NCI-H526 (cell line): ENCODE data around the gene CRELD2.
A peak's percentile ranks its signal among the peaks of the same experiment; 100 is the strongest.

ENCODE experiments used
- DNase-seq, 2 experiments: peaks; one replicate each; lab custom pipeline; 2025; lab: John Stamatoyannopoulos, UW

Gene CRELD2

GRCh38 chr22:49967706-49968208, 49.3 kb downstream of the CRELD2 start:
- DNase-seq, result no peak

- no peak for DNase-seq
These were observed 49.9 kb downstream of the CRELD2 start for GRCh38 chr22:49968313-49968830.

DNA sequence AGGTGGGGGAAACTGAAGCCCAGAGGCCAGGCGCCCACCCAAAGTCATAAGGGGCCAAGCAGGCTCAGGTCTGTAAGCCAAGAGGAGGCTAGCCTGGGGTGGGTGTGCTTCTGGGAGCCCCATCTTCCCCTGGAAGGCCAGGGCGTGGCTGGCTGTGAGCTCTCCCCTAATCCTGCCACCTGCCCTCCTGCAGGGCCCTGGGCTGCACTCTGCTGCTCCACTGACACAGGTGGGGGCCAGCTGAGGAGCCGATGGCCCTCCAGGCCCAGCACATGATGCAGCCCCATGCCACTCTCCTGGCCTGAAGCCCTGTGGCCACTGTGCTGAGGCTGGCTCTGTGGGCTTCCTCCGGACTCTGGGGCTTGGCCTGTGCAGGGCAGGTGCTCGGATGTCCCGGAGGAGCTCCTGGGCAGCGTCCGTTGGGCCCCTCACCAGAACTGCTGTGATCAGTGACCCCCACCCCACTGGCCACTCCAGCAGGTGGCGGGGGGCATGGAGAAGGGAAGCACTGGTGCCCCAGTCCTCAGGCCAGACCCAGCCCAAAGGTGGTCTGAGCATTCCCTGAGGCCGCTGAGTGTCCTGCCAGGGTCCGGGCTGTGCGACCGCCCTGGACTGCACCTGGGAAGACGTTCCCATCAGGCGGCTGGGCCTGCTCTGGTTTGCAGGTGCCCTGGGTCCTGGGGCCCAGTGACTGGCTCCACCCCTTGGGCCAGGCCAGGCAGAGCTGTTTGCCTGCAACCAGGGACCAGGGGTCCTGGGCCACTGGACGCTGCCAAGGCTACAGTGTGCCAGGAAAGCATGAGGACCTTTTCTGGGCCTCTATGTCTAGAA, 50.6 kb downstream of the CRELD2 start:
- DNase-seq, result no peak

DNA sequence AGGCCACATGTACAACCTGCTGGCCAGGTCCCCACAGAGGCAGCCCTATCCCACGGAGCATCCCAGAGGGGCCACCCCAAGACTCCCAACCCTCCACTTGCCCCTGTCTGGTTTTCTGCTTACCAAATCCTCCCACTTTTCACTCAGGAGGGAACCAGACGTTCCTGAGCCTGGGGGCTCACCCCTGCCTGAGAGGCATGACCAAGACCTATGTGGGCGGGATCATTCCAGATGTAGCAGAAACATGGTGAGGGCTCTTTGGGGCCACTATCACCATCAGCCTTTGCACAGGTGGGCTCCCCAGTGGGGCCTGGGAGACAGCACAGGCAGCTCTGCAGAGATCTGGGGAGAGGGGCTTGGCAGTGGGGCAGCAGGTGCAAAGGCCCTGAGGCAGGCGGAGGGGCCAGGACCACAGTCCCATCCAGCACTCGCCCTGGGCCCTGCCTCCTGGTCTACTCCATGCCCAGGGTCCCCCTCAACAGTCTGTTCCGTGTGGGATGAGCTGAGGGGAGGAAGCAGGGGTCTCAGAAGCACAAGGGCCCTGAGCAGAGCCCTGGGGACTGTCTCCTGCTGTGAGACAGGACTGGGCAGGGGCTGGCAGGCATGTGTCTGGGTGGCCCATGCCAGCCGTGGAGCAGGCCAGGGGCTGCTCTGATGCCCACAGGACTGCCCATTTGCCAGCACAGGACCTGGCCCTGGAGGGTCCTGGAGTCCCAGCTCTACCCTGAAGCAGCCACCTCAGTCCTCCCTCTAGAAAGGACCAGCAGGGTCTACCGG, 51.5 kb downstream of the CRELD2 start:
- no peak for DNase-seq

- peak in 1 of 2 experiments; percentile 48 for DNase-seq
These were observed 52.2 kb downstream of the CRELD2 start for GRCh38 chr22:49970528-49971231.

DNA sequence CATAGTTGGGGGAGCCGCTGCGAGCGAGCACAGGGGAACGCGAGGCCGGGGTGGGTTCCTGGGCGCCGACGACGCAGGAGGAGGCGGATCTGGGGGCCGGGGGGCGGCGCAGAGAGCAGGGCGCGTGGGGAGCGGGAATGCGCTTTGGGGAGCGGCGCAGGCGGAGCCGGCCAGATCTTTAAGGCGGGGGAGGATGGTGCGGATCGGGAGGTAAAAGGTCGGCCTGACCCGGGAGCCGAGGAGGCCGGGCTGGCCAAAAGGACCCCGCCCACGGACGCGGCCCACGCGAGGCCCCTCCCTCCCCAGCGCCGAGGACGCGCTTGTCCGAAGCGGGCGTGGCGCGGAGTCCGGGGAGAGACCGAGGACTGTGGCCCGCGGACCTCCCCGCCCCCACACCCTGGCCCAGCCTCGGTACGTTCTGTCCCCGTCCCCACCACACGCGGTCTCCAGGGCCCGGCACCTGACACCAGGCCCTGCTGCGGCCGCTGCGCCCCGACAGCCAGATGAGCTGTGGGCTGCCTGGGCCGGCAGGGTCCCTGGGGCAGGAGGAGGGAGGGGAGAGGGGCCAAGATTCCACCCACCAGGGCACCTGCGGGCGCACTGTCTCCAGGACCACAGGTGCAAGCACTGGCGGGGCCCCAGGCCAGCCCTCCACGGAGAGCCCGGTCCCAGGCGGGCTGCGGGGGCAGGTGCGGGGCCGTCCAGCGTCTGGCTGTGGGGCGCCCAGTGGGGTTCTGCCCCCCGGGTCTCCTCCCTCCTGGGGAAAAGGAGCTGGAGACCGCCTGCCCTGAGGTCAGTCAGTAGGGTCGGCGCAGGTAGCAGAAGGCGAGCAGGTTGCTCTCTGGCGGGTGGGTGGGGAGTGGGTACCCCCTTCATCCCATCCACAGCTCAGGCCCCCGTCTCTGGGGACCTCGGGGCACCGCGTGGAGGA, 53.1 kb downstream of the CRELD2 start:
- peak in 1 of 2 experiments; percentile 20 for DNase-seq

GRCh38 chr22:49972163-49973017, 54.0 kb downstream of the CRELD2 start:
- DNase-seq, result no peak

- DNase-seq, result no peak
These were observed 54.9 kb downstream of the CRELD2 start for GRCh38 chr22:49973018-49973961.

DNA sequence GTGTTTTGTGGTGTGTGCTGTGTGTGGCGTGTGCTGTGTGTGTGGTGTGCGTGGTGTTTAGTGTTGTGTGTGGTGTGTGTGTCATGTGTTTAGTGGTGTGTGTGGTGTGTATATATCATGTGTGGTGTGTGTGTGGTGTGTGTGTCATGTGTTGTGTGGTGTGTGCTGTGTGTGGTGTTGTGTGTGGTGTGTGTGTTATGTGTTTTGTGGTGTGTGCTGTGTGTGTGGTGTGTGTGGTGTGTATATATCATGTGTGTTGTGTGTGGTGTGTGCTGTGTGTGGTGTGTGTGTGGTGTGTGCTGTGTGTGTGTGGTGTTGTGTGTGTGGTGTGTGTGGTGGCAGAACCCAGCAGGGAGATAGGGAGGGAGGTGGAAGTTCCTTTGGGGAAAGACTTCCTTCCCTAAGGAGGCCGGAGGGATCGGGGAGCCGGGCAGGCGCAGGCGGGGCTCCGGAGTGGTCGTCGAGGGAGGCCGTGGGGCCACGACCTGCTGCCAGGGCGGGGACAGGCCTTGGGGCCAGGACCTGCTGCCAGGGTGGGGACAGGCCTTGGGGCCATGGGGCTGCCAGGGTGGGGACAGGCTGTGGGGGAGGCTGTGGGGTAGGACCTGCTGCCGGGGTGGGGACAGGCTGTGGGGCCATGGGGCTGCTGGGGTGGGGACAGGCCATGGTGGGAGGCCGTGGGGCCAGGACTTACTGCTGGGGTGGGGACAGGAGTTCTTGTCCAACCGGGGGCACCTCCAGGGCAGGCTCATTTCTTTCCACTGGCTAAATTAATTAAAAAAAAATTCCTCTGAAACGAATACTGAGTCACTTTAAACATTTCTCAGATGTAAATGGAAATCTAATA, 57.3 kb downstream of the CRELD2 start:
- no peak for DNase-seq

- no peak for DNase-seq
These were observed 58.2 kb downstream of the CRELD2 start for GRCh38 chr22:49976439-49977175.
